Measurements from ENCODE around the gene DCTN3.

DCTN3 gene

DNA sequence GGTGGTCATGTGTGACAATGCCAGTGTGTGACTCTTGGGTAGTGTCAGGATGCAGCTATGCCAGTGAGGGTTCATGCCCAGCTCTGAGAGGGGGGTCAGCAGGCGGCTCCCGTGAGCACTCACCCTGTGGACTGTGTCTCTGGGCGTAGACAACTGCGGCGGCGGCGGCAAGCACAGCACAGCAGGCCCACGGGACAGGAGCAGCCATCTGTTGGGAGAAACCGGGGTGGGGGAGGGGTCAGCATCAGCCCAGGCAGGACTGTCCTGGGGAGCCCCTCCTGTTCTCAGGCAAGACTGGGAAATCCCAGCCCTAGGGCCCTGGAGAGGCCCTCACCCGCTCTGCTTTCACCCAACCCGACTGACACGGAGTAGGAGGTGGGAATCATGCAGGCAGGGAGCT, 51.5 kb downstream of the DCTN3 start:
- Mint-ChIP-seq H3K36me3 (no peaks in the 10 kb centered on the region), H3K4me3 (no peak overlapping the region), H3K27me3 (peaks cover 8% of the 10 kb centered on the region), H3K27ac (no peak overlapping the region), H3K4me1 (ENCODE audit: low read depth) (no peaks in the 10 kb centered on the region), H3K9me3 (ENCODE audit: low read depth) (no peaks in the 10 kb centered on the region)

DNA sequence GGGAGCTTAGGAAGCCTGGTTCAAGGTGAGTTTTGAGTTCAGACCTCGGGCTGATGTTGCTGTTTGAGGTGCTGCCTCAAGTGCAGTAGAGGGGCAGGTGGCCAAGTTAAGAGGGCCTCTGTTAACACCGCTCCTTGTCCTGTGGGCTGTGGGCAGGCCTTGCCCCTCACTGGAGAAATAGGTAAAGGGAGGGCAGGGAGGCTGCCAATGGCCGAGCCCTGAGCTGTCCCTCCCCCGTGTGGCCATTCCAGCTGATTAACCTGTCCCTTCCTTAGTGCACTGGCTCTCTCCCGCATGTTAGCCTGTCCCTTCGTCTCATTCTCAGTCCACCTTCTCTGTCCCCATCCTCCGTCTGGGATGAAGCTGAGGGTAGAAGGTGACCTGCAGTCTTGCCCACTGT, 52.2 kb downstream of the DCTN3 start:
- no peak overlapping the region for H3K4me3 Mint-ChIP-seq
- no peak overlapping the region for H3K27ac Mint-ChIP-seq
- no peaks in the 10 kb centered on the region for H3K4me1 Mint-ChIP-seq (ENCODE audit: low read depth)
- no peaks in the 10 kb centered on the region for H3K9me3 Mint-ChIP-seq (ENCODE audit: low read depth)
- H3K36me3 Mint-ChIP-seq: no peaks in the 10 kb centered on the region
- H3K27me3 Mint-ChIP-seq: peaks cover 12% of the 10 kb centered on the region

DNA sequence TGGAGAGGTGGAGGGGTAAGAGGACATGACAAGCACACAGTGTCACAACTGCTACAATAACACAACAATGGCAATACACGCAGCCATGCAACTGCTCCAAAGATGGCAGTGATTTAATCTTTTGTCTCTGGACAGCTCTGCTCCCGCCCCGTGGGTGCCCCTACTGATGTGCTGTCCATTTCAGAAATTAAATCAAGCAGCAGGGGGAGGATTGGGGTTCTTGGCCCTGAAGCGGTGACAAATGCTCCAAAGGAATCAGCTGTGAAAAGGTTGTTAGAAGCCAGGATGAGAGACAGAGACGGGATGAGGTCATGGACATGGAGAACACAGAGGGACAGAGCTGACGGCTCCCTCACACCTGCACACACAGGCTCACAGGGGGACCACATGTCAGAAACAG, 53.3 kb downstream of the DCTN3 start:
- Mint-ChIP-seq H3K4me1 (ENCODE audit: low read depth) (no peaks in the 10 kb centered on the region), H3K36me3 (no peaks in the 10 kb centered on the region), H3K9me3 (ENCODE audit: low read depth) (no peaks in the 10 kb centered on the region), H3K4me3 (no peak overlapping the region), H3K27me3 (peaks cover 12% of the 10 kb centered on the region), H3K27ac (no peak overlapping the region)

DNA sequence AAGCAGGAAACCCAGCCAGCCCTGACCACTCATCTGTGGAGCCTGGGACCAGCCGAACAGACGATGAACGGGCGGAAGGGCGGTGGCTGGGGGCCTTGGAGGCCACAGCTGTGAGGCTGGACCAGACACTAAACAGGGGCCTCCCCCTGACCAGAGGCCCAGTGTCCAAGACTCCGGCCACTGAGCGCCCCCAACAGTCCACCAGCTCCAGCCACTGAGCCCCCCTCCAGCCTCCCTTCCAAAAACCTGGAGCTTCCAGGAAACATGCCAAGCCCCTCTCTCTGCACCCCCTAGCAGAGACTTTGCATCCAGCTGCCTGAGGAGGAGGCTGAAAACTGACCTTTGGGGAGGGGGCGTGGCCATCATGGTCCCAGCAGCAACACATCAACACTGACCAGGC, 54.0 kb downstream of the DCTN3 start:
- Mint-ChIP-seq H3K27ac (no peak overlapping the region), H3K36me3 (no peaks in the 10 kb centered on the region), H3K27me3 (peaks cover 12% of the 10 kb centered on the region), H3K4me3 (no peak overlapping the region), H3K4me1 (ENCODE audit: low read depth) (no peaks in the 10 kb centered on the region), H3K9me3 (ENCODE audit: low read depth) (no peaks in the 10 kb centered on the region)

DNA sequence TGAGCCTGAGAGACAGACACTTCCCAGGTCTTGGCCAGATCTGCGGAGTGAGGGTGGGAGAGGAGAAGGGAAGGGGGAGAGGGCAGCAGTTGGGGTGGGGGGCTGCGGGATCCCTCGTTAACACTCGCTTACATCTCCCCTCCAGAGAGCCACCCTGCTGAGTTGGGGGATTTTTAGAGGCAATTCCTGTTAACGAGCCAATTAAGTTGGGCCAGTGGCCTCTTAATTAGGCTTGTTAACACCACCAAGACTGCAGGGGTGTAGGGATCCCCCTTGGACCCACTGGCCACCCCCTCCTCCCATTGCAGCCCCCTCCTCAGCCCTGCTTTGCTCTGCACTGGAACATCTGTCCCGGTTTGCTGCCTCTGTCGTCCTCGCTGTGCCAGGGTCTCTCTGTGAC, 54.4 kb downstream of the DCTN3 start:
- H3K27me3 Mint-ChIP-seq: peaks cover 12% of the 10 kb centered on the region
- no peak overlapping the region for H3K27ac Mint-ChIP-seq
- H3K4me1 Mint-ChIP-seq (ENCODE audit: low read depth): no peaks in the 10 kb centered on the region

DNA sequence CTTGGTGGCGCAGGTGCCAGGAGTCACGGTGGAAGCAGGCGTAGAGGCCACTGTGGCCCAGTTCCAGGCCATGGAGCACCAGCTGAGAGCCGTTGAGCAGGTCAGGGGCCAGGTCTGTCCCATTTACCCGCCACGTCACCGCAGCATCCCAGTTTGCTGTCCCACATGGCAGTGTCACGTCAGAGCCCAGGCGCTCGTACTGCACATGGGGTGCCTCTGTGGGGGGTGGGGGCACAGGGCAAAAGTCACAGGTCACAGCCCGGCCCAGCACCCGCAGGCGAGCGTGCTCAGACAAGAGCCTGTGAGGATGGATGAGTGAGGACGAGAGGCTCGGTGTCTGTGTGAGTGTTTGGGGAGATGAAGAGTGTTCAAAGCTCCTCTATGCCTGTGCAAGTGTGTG, 55.7 kb downstream of the DCTN3 start:
- H3K36me3 Mint-ChIP-seq: no peaks in the 10 kb centered on the region
- H3K4me1 Mint-ChIP-seq (ENCODE audit: low read depth): no peaks in the 10 kb centered on the region
- H3K4me3 Mint-ChIP-seq: no peak overlapping the region
- H3K27me3 Mint-ChIP-seq: peaks cover 15% of the 10 kb centered on the region
- H3K9me3 Mint-ChIP-seq (ENCODE audit: low read depth): no peaks in the 10 kb centered on the region
- H3K27ac Mint-ChIP-seq: no peak overlapping the region

More for the DNA sequence above, 54.4 kb downstream of the DCTN3 start:
- Mint-ChIP-seq H3K9me3 (ENCODE audit: low read depth) (no peaks in the 10 kb centered on the region), H3K36me3 (no peaks in the 10 kb centered on the region), H3K4me3 (no peak overlapping the region)
